GM23338 (cell line): ENCODE measurements around the gene PAX6. TPM values are rescaled to one million over a fixed set of nuclear protein-coding genes. Genes with fewer than 3 reads are reported as not detected.

Source experiments
- ATAC-seq: fragments of 200-7000 bp; cut with Tn5 transposase; 3 replicates; pipeline ENCODE4 v1.9.1; 2020
- DNase-seq: peaks from one replicate; pipeline ENCODE4 v3.0.0-alpha.2; 2015; ENCODE audit warnings: low spot score
- H2AFZ ChIP-seq: fragments of 200-600 bp; sonication (generic); 2 replicates; pipeline ENCODE4 v1.8.0; 2016; ENCODE audit warnings: antibody characterized with exemption, mild to moderate bottlenecking, moderate library complexity
- H3F3A ChIP-seq: fragments of 200-600 bp; sonication (generic); replicated peaks from 2 replicates; pipeline ENCODE4 v1.8.0; 2017; ENCODE audit warnings: antibody characterized with exemption, mixed run types, low read depth
- H3K27ac ChIP-seq: fragments of 200-600 bp; sonication (generic); 2 replicates; pipeline ENCODE4 v1.6.1; 2016; ENCODE audit warnings: low read depth
- H3K27me3 ChIP-seq: fragments of 200-600 bp; sonication (generic); 2 replicates; pipeline ENCODE4 v1.8.0; 2016; ENCODE audit warnings: mild to moderate bottlenecking, mixed run types, moderate library complexity; ENCODE audit not compliant: insufficient read depth
- H3K36me3 ChIP-seq: fragments of 200-600 bp; sonication (generic); 2 replicates; pipeline ENCODE4 v1.8.0; 2016; ENCODE audit warnings: mild to moderate bottlenecking; ENCODE audit not compliant: insufficient read depth
- H3K4me1 ChIP-seq: fragments of 200-600 bp; sonication (generic); 2 replicates; pipeline ENCODE4 v1.8.0; 2016; ENCODE audit warnings: mild to moderate bottlenecking, moderate library complexity; ENCODE audit not compliant: insufficient read depth
- H3K4me2 ChIP-seq: fragments of 200-600 bp; sonication (generic); 2 replicates; pipeline ENCODE4 v1.7.1; 2017; ENCODE audit warnings: mixed run types
- H3K4me3 ChIP-seq: fragments of 200-600 bp; sonication (generic); 2 replicates; pipeline ENCODE4 v1.6.1; 2016; ENCODE audit warnings: mixed run types
- H3K79me2 ChIP-seq: fragments of 200-600 bp; sonication (generic); replicated peaks from 2 replicates; pipeline ENCODE4 v1.8.0; 2017; ENCODE audit warnings: mild to moderate bottlenecking; ENCODE audit not compliant: insufficient read depth
- H3K9me2 ChIP-seq: fragments of 200-600 bp; sonication (generic); 2 replicates; pipeline ENCODE4 v1.8.0; 2017; ENCODE audit not compliant: insufficient read depth
- H4K20me1 ChIP-seq: fragments of 200-600 bp; sonication (generic); replicated peaks from 2 replicates; pipeline ENCODE4 v1.8.0; 2017; ENCODE audit warnings: mild to moderate bottlenecking; ENCODE audit not compliant: insufficient read depth
- H3K27ac Mint-ChIP-seq: 2 replicates; pipeline ENCODE4 v1.8.0; 2020; ENCODE audit warnings: inconsistent platforms, mild to moderate bottlenecking, moderate library complexity, mixed read lengths
- H3K27me3 Mint-ChIP-seq: 3 replicates; pipeline ENCODE4 v1.8.0; 2022; ENCODE audit warnings: low read depth, mild to moderate bottlenecking, moderate library complexity, mixed read lengths, inconsistent platforms; ENCODE audit not compliant: insufficient read depth, poor library complexity
- H3K36me3 Mint-ChIP-seq: 3 replicates; pipeline ENCODE4 v1.8.0; 2021; ENCODE audit warnings: low read depth, mild to moderate bottlenecking, inconsistent platforms, moderate library complexity, mixed read lengths
- H3K4me1 Mint-ChIP-seq: 3 replicates; pipeline ENCODE4 v1.8.0; 2020; ENCODE audit warnings: mild to moderate bottlenecking, inconsistent platforms, mixed read lengths
- H3K4me3 Mint-ChIP-seq: 3 replicates; pipeline ENCODE4 v1.8.0; 2021; ENCODE audit warnings: moderate library complexity, mild to moderate bottlenecking, inconsistent platforms, mixed read lengths
- H3K9me3 Mint-ChIP-seq: 3 replicates; pipeline ENCODE4 v1.8.0; 2020; ENCODE audit warnings: moderate library complexity, mild to moderate bottlenecking, inconsistent platforms, mixed read lengths
- EZH2 ChIP-seq: fragments of 200-600 bp; sonication (generic); IDR thresholded peaks from one replicate; pipeline ENCODE4 v1.8.0; 2017; ENCODE audit warnings: antibody characterized with exemption, mild to moderate bottlenecking, low read depth; ENCODE audit not compliant: unreplicated experiment
- NANOG ChIP-seq: IDR thresholded peaks from 2 replicates; pipeline ENCODE4 v1.6.1; 2016; ENCODE audit warnings: antibody characterized with exemption, borderline replicate concordance
- POLR2AphosphoS5 ChIP-seq: IDR thresholded peaks from 2 replicates; pipeline ENCODE4 v1.6.1; 2016; ENCODE audit warnings: antibody characterized with exemption, low read depth
- STAT1 ChIP-seq: IDR thresholded peaks from one replicate; pipeline ENCODE4 v1.6.1; 2016; ENCODE audit warnings: antibody characterized with exemption; ENCODE audit not compliant: unreplicated experiment
- ZNF114 ChIP-seq: fragments of 250-450 bp; sonication (Bioruptor Pico); IDR thresholded peaks from 2 replicates; pipeline ENCODE4 v1.5.0; 2020; ENCODE audit warnings: mild to moderate bottlenecking, moderate library complexity
- ZNF331 ChIP-seq: fragments of 250-450 bp; sonication (Bioruptor Pico); IDR thresholded peaks from 2 replicates; pipeline ENCODE4 v1.5.0; 2020; ENCODE audit warnings: low read depth, mild to moderate bottlenecking, moderate library complexity
- polyA plus RNA-seq: library from polyadenylated mRNA; unstranded; fragments of >200 nt; fragmentation: Nextera tagmentation; extraction: Ambion mirVana; gene quantifications from 2 replicates; pipeline ENCODE4 v1.2.1, GENCODE V29; 2016
- total RNA-seq: library from RNA; depleted of rRNA; stranded (reverse); fragments of >200 nt; shearing (Covaris generic); gene quantifications from 2 replicates; pipeline ENCODE4 v1.2.3, GENCODE V29; 2014
- TF ChIP-seq, protein P1 (sequence below): IDR thresholded peaks from 2 replicates; pipeline ENCODE4 v1.6.1; 2016; ENCODE audit warnings: antibody characterized with exemption
- TF ChIP-seq, protein P2 (sequence below), 2 experiments: fragments of 200-600 bp in 1 of 2; sonication (generic) in 1 of 2; conservative IDR thresholded peaks; 2 replicates each; pipeline versions ENCODE4 v1.5.1 to v1.6.1; 2016 to 2017; ENCODE audit warnings: antibody characterized with exemption in 2 of 2, low read depth in 2 of 2, mild to moderate bottlenecking in 2 of 2, moderate library complexity in 1 of 2
- TF ChIP-seq, protein P3 (sequence below): IDR thresholded peaks from one replicate; pipeline ENCODE4 v1.6.1; 2018; ENCODE audit warnings: antibody characterized with exemption; ENCODE audit not compliant: unreplicated experiment

The PAX6 gene
- total and polyA plus RNA-seq, 2 experiments from 2014 or later = 0.17 to 0.45 TPM

DNA sequence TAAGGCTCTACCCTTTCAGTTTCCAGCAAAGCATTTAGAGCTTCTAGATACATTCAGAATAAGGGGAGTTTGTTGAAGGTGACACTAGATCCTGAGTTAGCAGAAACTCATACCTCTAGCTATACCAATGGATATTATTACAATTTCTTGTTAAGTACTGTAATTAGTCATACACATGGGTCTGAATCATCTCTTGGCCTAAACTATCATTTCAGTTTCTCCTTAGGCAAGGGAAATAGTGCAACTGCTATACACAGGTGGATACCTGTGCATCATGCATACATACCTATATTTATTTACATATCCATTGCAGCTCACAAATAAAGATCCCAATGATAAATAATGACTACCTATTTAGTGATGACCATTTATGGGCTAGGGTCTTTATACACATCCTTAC lies 45.1 kb upstream of the PAX6 start (continued):
- TF ChIP-seq, protein P1, sequence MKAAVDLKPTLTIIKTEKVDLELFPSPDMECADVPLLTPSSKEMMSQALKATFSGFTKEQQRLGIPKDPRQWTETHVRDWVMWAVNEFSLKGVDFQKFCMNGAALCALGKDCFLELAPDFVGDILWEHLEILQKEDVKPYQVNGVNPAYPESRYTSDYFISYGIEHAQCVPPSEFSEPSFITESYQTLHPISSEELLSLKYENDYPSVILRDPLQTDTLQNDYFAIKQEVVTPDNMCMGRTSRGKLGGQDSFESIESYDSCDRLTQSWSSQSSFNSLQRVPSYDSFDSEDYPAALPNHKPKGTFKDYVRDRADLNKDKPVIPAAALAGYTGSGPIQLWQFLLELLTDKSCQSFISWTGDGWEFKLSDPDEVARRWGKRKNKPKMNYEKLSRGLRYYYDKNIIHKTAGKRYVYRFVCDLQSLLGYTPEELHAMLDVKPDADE = no peak
- no peak for TF ChIP-seq ZNF331 (CRISPR knock-in tag)
- TF ChIP-seq STAT1 = no peak
- TF ChIP-seq, protein P2, sequence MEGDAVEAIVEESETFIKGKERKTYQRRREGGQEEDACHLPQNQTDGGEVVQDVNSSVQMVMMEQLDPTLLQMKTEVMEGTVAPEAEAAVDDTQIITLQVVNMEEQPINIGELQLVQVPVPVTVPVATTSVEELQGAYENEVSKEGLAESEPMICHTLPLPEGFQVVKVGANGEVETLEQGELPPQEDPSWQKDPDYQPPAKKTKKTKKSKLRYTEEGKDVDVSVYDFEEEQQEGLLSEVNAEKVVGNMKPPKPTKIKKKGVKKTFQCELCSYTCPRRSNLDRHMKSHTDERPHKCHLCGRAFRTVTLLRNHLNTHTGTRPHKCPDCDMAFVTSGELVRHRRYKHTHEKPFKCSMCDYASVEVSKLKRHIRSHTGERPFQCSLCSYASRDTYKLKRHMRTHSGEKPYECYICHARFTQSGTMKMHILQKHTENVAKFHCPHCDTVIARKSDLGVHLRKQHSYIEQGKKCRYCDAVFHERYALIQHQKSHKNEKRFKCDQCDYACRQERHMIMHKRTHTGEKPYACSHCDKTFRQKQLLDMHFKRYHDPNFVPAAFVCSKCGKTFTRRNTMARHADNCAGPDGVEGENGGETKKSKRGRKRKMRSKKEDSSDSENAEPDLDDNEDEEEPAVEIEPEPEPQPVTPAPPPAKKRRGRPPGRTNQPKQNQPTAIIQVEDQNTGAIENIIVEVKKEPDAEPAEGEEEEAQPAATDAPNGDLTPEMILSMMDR (conservative IDR thresholded peaks at IDR 0.05; ENCODE audit: low read depth in 2 of 2) = no peak
- TF ChIP-seq NANOG = no peak
- no peak for TF ChIP-seq POLR2AphosphoS5
- TF ChIP-seq, protein P3, sequence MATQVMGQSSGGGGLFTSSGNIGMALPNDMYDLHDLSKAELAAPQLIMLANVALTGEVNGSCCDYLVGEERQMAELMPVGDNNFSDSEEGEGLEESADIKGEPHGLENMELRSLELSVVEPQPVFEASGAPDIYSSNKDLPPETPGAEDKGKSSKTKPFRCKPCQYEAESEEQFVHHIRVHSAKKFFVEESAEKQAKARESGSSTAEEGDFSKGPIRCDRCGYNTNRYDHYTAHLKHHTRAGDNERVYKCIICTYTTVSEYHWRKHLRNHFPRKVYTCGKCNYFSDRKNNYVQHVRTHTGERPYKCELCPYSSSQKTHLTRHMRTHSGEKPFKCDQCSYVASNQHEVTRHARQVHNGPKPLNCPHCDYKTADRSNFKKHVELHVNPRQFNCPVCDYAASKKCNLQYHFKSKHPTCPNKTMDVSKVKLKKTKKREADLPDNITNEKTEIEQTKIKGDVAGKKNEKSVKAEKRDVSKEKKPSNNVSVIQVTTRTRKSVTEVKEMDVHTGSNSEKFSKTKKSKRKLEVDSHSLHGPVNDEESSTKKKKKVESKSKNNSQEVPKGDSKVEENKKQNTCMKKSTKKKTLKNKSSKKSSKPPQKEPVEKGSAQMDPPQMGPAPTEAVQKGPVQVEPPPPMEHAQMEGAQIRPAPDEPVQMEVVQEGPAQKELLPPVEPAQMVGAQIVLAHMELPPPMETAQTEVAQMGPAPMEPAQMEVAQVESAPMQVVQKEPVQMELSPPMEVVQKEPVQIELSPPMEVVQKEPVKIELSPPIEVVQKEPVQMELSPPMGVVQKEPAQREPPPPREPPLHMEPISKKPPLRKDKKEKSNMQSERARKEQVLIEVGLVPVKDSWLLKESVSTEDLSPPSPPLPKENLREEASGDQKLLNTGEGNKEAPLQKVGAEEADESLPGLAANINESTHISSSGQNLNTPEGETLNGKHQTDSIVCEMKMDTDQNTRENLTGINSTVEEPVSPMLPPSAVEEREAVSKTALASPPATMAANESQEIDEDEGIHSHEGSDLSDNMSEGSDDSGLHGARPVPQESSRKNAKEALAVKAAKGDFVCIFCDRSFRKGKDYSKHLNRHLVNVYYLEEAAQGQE = no peak
- no peak for TF ChIP-seq ZNF114

DNA sequence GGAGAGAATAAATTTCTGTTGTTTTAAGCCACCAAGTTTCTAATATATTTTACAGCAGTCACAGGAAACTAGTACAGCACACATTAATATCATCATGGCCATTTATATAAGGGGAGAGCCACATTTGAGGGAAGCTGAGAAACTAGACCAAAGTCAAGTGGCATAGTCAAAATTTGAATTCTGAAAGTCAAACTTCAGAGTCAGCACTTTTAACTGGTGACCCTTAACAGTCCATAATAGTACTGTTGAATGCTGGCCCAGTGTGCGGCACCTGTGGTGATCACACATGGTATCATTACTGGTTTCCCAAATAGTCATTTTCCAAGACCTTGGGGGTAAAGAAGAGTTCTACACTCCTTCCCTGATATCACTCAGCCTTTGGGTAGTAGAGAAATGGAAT lies 44.3 kb upstream of the PAX6 start:
- Mint-ChIP-seq H3K27me3 (peaks cover 3% of the 10 kb centered on the region), H3K4me3 (no peak overlapping the region), H3K4me1 (no peaks in the 10 kb centered on the region), H3K36me3 (no peaks in the 10 kb centered on the region), H3K27ac (no peak overlapping the region), H3K9me3 (no peaks in the 10 kb centered on the region)
- Histone ChIP-seq H3K4me1 (no peaks in the 10 kb centered on the region), H3K4me2 (no peak overlapping the region), H3F3A (no peaks in the 10 kb centered on the region), H4K20me1 (no peaks in the 10 kb centered on the region), H3K4me3 (no peak overlapping the region), H3K36me3 (no peaks in the 10 kb centered on the region), H3K79me2 (no peaks in the 10 kb centered on the region), H3K27me3 (no peaks in the 10 kb centered on the region), H3K9me2 (peaks cover 12% of the 10 kb centered on the region), H2AFZ (no peak overlapping the region), H3K27ac (no peak overlapping the region)
- DNase-seq (no peak), ATAC-seq (no peak)
- TF ChIP-seq, protein P3 = no peak
- TF ChIP-seq EZH2 (no peak), ZNF114 (no peak)
- TF ChIP-seq, protein P1 = no peak
